SK-N-SH (cell line): ENCODE measurements around the gene CYS1. TPM values are rescaled to one million over a fixed set of nuclear protein-coding genes. Genes with fewer than 3 reads are reported as not detected.

ENCODE experiments used
- CTCF ChIA-PET: fragments of 300-600, 350-600 bp; formaldehyde crosslinking; extraction: SDS; loops from one replicate; lab custom pipeline; 2021; lab: Yijun Ruan, JAX
- POLR2A ChIA-PET: fragments of 350-600 bp; sonication (Branson Sonifier 250); formaldehyde crosslinking; extraction: SDS; loops from one replicate; lab custom pipeline; 2020; ENCODE audit warnings: antibody characterized with exemption, inconsistent platforms; lab: Yijun Ruan, JAX
- DNase-seq: peaks from one replicate; pipeline ENCODE4 v3.0.0; 2012
- H2AFZ ChIP-seq: fragments of 200-600 bp; sonication (generic); 2 replicates; pipeline ENCODE4 v1.8.1; 2016; ENCODE audit warnings: antibody characterized with exemption, mild to moderate bottlenecking, low read depth
- H3F3A ChIP-seq: fragments of 200-600 bp; sonication (generic); replicated peaks from 2 replicates; pipeline ENCODE3; 2016; ENCODE audit warnings: antibody characterized with exemption, mild to moderate bottlenecking; ENCODE audit not compliant: insufficient read depth
- H3K27ac ChIP-seq, 2 experiments: fragments of 200-500 bp in 1 of 2; fragments of 200-600 bp in 1 of 2; sonication (Bioruptor generic) in 1 of 2; sonication (generic), shearing (Covaris generic) in 1 of 2; 2 replicates each; pipeline versions ENCODE4 v1.5.1 to v1.6.1; 2014 to 2016; ENCODE audit warnings: low read depth in 2 of 2, inconsistent platforms in 1 of 2, low read length in 1 of 2, mild to moderate bottlenecking in 1 of 2, mixed read lengths in 1 of 2
- H3K27me3 ChIP-seq: fragments of 200-600 bp; sonication (generic), shearing (Covaris generic); 2 replicates; pipeline ENCODE4 v1.6.1; 2016; ENCODE audit warnings: mixed run types; ENCODE audit not compliant: insufficient read depth
- H3K36me3 ChIP-seq, 2 experiments: fragments of 200-500 bp in 1 of 2; fragments of 200-600 bp in 1 of 2; sonication (Bioruptor generic) in 1 of 2; sonication (generic) in 1 of 2; replicated peaks in 1 of 2; 2 replicates each; pipeline versions ENCODE3 to v1.5.1; 2014 to 2016; ENCODE audit warnings: low read length in 1 of 2, mild to moderate bottlenecking in 1 of 2; ENCODE audit not compliant: insufficient read depth in 2 of 2, control insufficient read depth in 1 of 2
- H3K4me1 ChIP-seq, 2 experiments: fragments of 200-500 bp in 1 of 2; fragments of 200-600 bp in 1 of 2; sonication (Bioruptor generic) in 1 of 2; sonication (generic), shearing (Covaris generic) in 1 of 2; 2 replicates each; pipeline versions ENCODE4 v1.5.1 to v1.6.1; 2014 to 2016; ENCODE audit warnings: low read depth in 1 of 2, low read length in 1 of 2, mixed run types in 1 of 2; ENCODE audit not compliant: insufficient read depth in 2 of 2, control insufficient read depth in 1 of 2
- H3K4me2 ChIP-seq: fragments of 200-600 bp; sonication (generic), shearing (Covaris generic); 2 replicates; pipeline ENCODE4 v1.6.1; 2017; ENCODE audit warnings: mixed run types
- H3K4me3 ChIP-seq, 2 experiments: fragments of 200-500 bp in 1 of 2; fragments of 200-600 bp in 1 of 2; sonication (Bioruptor generic) in 1 of 2; sonication (generic), shearing (Covaris generic) in 1 of 2; 2 replicates each; pipeline versions ENCODE4 v1.5.1 to v1.8.1; 2014 to 2016; ENCODE audit warnings: low read depth in 2 of 2, inconsistent platforms in 1 of 2, low read length in 1 of 2, mild to moderate bottlenecking in 1 of 2, mixed read lengths in 1 of 2, moderate library complexity in 1 of 2
- H3K79me2 ChIP-seq: fragments of 200-600 bp; sonication (generic); 2 replicates; pipeline ENCODE4 v1.8.1; 2017; ENCODE audit warnings: mild to moderate bottlenecking; ENCODE audit not compliant: insufficient read depth
- H3K9ac ChIP-seq: fragments of 200-600 bp; sonication (generic); 2 replicates; pipeline ENCODE4 v1.6.1; 2017; ENCODE audit warnings: mixed run types
- H3K9me2 ChIP-seq: fragments of 200-600 bp; sonication (generic); 2 replicates; pipeline ENCODE4 v1.6.1; 2017; ENCODE audit warnings: mixed run types
- H3K9me3 ChIP-seq: fragments of 200-600 bp; sonication (generic); 2 replicates; pipeline ENCODE4 v1.6.1; 2017; ENCODE audit warnings: mixed run types, mild to moderate bottlenecking, moderate library complexity
- H4K20me1 ChIP-seq: fragments of 200-600 bp; sonication (generic); 2 replicates; pipeline ENCODE4 v1.6.1; 2017; ENCODE audit warnings: mild to moderate bottlenecking, mixed run types; ENCODE audit not compliant: insufficient read depth
- EZH2phosphoT487 ChIP-seq: fragments of 200-600 bp; sonication (generic); IDR thresholded peaks from 2 replicates; pipeline ENCODE4 v1.6.1; 2017; ENCODE audit warnings: low read depth, mixed run types, mild to moderate bottlenecking, antibody characterized with exemption, moderate library complexity, borderline replicate concordance
- FOSL2 ChIP-seq: IDR thresholded peaks from 2 replicates; pipeline ENCODE4 v1.4.0; 2012; ENCODE audit warnings: low read depth, mild to moderate bottlenecking, moderate library complexity, borderline replicate concordance
- FOXM1 ChIP-seq: IDR thresholded peaks from 2 replicates; pipeline ENCODE4 v1.4.0; 2012; ENCODE audit warnings: low read depth, mild to moderate bottlenecking
- GABPA ChIP-seq: IDR thresholded peaks from 2 replicates; pipeline ENCODE4 v1.4.0; 2012; ENCODE audit warnings: low read depth, mild to moderate bottlenecking
- GATA2 ChIP-seq: sonication (generic); formaldehyde crosslinking; IDR thresholded peaks from 2 replicates; pipeline ENCODE4 v1.5.0; 2020; ENCODE audit warnings: mild to moderate bottlenecking, missing genetic modification reagents
- JUND ChIP-seq: IDR thresholded peaks from 2 replicates; pipeline ENCODE4 v1.4.0; 2012
- MEF2A ChIP-seq: IDR thresholded peaks from 2 replicates; pipeline ENCODE4 v1.4.0; 2012; ENCODE audit warnings: low read depth, borderline replicate concordance
- POLR2AphosphoS5 ChIP-seq: IDR thresholded peaks from 2 replicates; pipeline ENCODE4 v1.6.1; 2012; ENCODE audit warnings: low read depth, low read length
- RAD21 ChIP-seq: IDR thresholded peaks from 2 replicates; pipeline ENCODE4 v1.6.1; 2012; ENCODE audit warnings: mild to moderate bottlenecking, low read length
- RCOR1 ChIP-seq: fragments of 150-350 bp; IDR thresholded peaks from 2 replicates; pipeline ENCODE4 v1.6.1; 2017; ENCODE audit warnings: antibody characterized with exemption, low read length
- RFX5 ChIP-seq: IDR thresholded peaks from 2 replicates; pipeline ENCODE4 v1.6.1; 2012; ENCODE audit warnings: mild to moderate bottlenecking, improper control_type of control experiment, low read length
- RXRA ChIP-seq: IDR thresholded peaks from 2 replicates; pipeline ENCODE4 v1.4.0; 2012; ENCODE audit warnings: low read depth, mild to moderate bottlenecking, borderline replicate concordance
- SIN3A ChIP-seq: IDR thresholded peaks from 2 replicates; pipeline ENCODE4 v1.6.1; 2012; ENCODE audit warnings: low read depth, mild to moderate bottlenecking, low read length, moderate library complexity, borderline replicate concordance
- SMC3 ChIP-seq: IDR thresholded peaks from 2 replicates; pipeline ENCODE4 v1.6.1; 2012; ENCODE audit warnings: low read depth, low read length, improper control_type of control experiment
- TAF1 ChIP-seq: IDR thresholded peaks from 2 replicates; pipeline ENCODE4 v1.6.1; 2012; ENCODE audit warnings: low read depth, mild to moderate bottlenecking, low read length, moderate library complexity, borderline replicate concordance
- TCF12 ChIP-seq: IDR thresholded peaks from 2 replicates; pipeline ENCODE4 v1.4.0; 2012
- TEAD4 ChIP-seq: IDR thresholded peaks from 2 replicates; pipeline ENCODE4 v1.4.0; 2012; ENCODE audit warnings: mild to moderate bottlenecking, borderline replicate concordance; ENCODE audit not compliant: insufficient read depth
- WGBS: methylation state at CpG from one replicate; pipeline ENCODE4 v1.1.6; 2017; ENCODE audit warnings: low lambda C conversion rate; 5-methylcytosine and 5-hydroxymethylcytosine counted together
- polyA plus RNA-seq, 3 experiments: library from polyadenylated mRNA; depleted of rRNA; stranded (reverse); fragments of >200 nt; gene quantifications; 2 replicates each; pipeline ENCODE4 v1.2.3, GENCODE V29; 2012
- TF ChIP-seq, protein P1 (sequence below): fragments of 150-350 bp; IDR thresholded peaks from 2 replicates; pipeline ENCODE4 v1.6.1; 2017; ENCODE audit warnings: antibody characterized with exemption, low read length, low read depth, borderline replicate concordance
- TF ChIP-seq, protein P2 (sequence below): IDR thresholded peaks from 2 replicates; pipeline ENCODE4 v1.4.0; 2012; ENCODE audit warnings: low read depth, borderline replicate concordance
- TF ChIP-seq, protein P3 (sequence below): IDR thresholded peaks from 2 replicates; pipeline ENCODE4; 2012
- TF ChIP-seq, protein P4 (sequence below): fragments of 150-350 bp; IDR thresholded peaks from 2 replicates; pipeline ENCODE4 v1.6.1; 2016; ENCODE audit warnings: mild to moderate bottlenecking, low read depth, low read length
- TF ChIP-seq, protein P5 (sequence below): IDR thresholded peaks from 2 replicates; pipeline ENCODE4 v1.4.0; 2012; ENCODE audit warnings: low read depth
- TF ChIP-seq, protein P6 (sequence below): IDR thresholded peaks from 2 replicates; pipeline ENCODE4 v1.4.0; 2012; ENCODE audit warnings: low read depth, borderline replicate concordance

The CYS1 gene
- polyA plus RNA-seq, 1 of the 3 experiments (the other 2 are of a cell fraction) = 1.2 TPM

DNA sequence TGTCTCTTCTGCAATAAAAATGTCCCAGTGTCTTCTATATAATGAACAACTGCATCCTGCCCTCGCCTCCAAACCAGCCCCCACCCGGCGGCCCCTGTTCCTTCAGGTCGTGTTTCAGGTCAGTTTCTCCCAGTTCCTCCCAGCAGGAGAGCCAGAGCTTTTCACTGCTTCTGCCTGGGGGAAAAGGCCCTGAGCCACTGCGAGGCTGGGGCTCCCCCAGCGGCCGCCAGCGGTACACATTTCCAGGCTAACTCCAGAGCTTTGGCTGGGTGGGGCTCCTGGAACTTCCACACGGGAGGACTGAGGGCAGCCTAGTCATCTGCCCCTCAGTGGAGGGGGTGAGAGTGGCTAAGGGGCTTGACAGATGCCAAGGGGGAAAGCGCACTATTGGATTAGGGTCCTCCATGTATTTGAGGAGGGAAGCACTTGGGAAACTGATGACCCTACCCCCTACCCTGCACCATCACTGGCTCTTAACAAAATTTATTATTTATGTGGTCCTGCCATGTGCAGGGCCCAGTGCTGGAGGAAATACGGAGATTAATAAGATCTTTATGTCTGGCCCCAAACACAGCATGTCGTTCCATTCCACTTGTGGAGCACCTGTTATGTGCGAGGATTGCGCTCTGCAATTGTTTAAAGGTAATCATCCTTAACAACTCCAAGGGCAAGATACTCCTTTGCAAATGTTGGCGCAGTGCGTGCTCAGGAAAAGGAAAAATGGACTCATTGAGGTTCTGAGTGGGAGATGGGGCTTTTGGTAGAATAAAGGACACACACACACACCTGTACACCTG is 17.3 kb upstream of the CYS1 start (continued):
- TF ChIP-seq, protein P1, sequence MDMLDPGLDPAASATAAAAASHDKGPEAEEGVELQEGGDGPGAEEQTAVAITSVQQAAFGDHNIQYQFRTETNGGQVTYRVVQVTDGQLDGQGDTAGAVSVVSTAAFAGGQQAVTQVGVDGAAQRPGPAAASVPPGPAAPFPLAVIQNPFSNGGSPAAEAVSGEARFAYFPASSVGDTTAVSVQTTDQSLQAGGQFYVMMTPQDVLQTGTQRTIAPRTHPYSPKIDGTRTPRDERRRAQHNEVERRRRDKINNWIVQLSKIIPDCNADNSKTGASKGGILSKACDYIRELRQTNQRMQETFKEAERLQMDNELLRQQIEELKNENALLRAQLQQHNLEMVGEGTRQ = no peak
- no peak for TF ChIP-seq RXRA
- peak; percentile 14; the same call in 1 of the 2 replicates for TF ChIP-seq RCOR1
- TF ChIP-seq, protein P2, sequence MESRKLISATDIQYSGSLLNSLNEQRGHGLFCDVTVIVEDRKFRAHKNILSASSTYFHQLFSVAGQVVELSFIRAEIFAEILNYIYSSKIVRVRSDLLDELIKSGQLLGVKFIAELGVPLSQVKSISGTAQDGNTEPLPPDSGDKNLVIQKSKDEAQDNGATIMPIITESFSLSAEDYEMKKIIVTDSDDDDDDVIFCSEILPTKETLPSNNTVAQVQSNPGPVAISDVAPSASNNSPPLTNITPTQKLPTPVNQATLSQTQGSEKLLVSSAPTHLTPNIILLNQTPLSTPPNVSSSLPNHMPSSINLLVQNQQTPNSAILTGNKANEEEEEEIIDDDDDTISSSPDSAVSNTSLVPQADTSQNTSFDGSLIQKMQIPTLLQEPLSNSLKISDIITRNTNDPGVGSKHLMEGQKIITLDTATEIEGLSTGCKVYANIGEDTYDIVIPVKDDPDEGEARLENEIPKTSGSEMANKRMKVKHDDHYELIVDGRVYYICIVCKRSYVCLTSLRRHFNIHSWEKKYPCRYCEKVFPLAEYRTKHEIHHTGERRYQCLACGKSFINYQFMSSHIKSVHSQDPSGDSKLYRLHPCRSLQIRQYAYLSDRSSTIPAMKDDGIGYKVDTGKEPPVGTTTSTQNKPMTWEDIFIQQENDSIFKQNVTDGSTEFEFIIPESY = no peak
- no peak for TF ChIP-seq SIN3A
- no peak for TF ChIP-seq TAF1
- TF ChIP-seq, protein P3, sequence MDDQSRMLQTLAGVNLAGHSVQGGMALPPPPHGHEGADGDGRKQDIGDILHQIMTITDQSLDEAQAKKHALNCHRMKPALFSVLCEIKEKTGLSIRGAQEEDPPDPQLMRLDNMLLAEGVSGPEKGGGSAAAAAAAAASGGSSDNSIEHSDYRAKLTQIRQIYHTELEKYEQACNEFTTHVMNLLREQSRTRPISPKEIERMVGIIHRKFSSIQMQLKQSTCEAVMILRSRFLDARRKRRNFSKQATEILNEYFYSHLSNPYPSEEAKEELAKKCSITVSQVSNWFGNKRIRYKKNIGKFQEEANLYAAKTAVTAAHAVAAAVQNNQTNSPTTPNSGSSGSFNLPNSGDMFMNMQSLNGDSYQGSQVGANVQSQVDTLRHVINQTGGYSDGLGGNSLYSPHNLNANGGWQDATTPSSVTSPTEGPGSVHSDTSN = no peak
- peak; percentile 59 for TF ChIP-seq SMC3
- no peak for TF ChIP-seq FOSL2
- TF ChIP-seq RAD21 = peak; percentile 83
- TF ChIP-seq JUND = no peak
- TF ChIP-seq, protein P4, sequence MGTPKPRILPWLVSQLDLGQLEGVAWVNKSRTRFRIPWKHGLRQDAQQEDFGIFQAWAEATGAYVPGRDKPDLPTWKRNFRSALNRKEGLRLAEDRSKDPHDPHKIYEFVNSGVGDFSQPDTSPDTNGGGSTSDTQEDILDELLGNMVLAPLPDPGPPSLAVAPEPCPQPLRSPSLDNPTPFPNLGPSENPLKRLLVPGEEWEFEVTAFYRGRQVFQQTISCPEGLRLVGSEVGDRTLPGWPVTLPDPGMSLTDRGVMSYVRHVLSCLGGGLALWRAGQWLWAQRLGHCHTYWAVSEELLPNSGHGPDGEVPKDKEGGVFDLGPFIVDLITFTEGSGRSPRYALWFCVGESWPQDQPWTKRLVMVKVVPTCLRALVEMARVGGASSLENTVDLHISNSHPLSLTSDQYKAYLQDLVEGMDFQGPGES = no peak
- TF ChIP-seq, all 33 proteins: peak for 5

DNA sequence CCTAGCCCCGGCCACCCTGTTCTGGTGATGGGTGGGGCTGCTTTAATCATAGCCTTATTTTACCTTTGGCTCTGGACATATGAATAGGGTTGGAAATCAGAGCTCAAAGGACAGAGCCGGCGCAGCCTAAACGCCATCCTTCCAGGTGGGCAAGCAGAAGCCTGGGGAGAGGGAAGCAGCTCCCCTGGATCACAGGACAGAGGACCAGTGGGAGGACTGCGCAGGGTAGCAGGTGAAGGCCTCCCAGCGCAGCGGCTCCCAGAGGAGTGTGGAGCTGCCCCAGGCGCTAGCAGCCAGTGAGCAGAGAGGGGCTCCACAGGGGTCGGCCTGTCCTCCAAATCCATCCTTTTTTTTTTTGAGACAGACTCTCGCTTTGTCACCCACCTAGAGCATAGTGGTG is 16.4 kb upstream of the CYS1 start:
- ChIA-PET POLR2A (interaction anchor here (0.5 to 0.9 kb wide), 2 partner anchors 18 to 25 kb away, joined by 3 read pairs; no protein-coding TSS in a partner anchor), CTCF (interaction anchor here (0.7 to 36.2 kb wide), 45 partner anchors 9 to 592 kb away, joined by 3 to 946 read pairs (median 5); partner anchors contain the start of genes CYS1, NOL10 and ODC1)
- WGBS = 95% methylated on average over 10 of the region's 10 CpGs
- TF ChIP-seq TAF1 = no peak
- TF ChIP-seq FOXM1 = no peak
- no peak for TF ChIP-seq RAD21
- no peak for TF ChIP-seq FOSL2
- no peak for TF ChIP-seq GATA2 (CRISPR knock-in tag)
- no peak for TF ChIP-seq TCF12
- TF ChIP-seq, protein P1 = no peak
- no peak for TF ChIP-seq POLR2AphosphoS5
- TF ChIP-seq GABPA = no peak
- TF ChIP-seq, protein P5, sequence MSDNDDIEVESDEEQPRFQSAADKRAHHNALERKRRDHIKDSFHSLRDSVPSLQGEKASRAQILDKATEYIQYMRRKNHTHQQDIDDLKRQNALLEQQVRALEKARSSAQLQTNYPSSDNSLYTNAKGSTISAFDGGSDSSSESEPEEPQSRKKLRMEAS = no peak
- TF ChIP-seq, protein P6, sequence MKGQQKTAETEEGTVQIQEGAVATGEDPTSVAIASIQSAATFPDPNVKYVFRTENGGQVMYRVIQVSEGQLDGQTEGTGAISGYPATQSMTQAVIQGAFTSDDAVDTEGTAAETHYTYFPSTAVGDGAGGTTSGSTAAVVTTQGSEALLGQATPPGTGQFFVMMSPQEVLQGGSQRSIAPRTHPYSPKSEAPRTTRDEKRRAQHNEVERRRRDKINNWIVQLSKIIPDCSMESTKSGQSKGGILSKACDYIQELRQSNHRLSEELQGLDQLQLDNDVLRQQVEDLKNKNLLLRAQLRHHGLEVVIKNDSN = no peak
- TF ChIP-seq MEF2A = no peak
- TF ChIP-seq TEAD4 = no peak
- TF ChIP-seq RFX5 = no peak
- TF ChIP-seq RCOR1 = no peak
- TF ChIP-seq SIN3A = no peak
- TF ChIP-seq EZH2phosphoT487 = no peak

More for the DNA sequence above, 16.4 kb upstream of the CYS1 start:
- Histone ChIP-seq H4K20me1 (no peaks in the 10 kb centered on the region), H3K4me1 (peaks cover 0 to 13% of the 10 kb centered on the region in 2 experiments; a peak in 1 of 4 replicates), H3K27ac (no peak overlapping the region), H3K36me3 (no peaks in the 10 kb centered on the region), H3F3A (no peaks in the 10 kb centered on the region), H3K4me2 (no peak overlapping the region), H3K79me2 (no peaks in the 10 kb centered on the region), H2AFZ (no peak overlapping the region), H3K9me3 (no peaks in the 10 kb centered on the region), H3K9ac (no peak overlapping the region), H3K4me3 (no peak overlapping the region), H3K27me3 (no peaks in the 10 kb centered on the region), H3K9me2 (no peaks in the 10 kb centered on the region)
- DNase-seq = no peak
